AML-193 (cell line): Measurements from ENCODE around the gene GNAO1.

ENCODE experiments used
- DNase-seq, 2 experiments: peaks; one replicate each; lab custom pipeline; 2025; lab: John Stamatoyannopoulos, UW

The GNAO1 gene

DNA sequence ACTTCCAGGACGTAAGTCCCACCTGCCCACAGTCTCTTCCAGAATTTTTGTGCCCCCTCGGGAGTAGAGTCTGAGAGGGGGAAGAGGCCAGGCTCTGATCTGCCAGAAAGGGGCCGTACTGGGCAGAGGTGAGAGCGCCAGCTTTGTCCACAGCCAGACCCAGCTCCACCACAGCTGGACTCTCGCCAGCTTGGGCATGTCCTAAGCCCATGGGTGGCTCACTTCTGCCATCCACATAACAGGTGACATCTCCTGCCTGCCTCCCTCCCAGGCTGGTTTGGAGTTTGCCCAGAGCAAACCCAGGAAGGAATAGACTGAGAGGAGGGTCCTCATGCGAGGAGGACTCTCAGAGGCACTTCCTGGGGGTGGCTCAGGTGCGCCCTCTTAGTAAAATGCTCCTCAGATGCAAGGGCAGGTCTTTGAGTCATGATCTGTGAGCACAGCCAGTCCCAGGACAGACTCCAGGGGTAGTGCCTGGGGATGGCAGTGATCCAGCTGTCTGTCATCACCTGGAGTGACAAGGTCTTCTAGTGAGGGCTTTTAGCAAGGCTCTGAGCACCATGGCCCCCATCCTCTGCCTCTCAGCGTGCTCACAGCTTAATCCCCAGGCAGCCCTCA, 144.9 kb downstream of the GNAO1 start:
- no peak for DNase-seq

DNA sequence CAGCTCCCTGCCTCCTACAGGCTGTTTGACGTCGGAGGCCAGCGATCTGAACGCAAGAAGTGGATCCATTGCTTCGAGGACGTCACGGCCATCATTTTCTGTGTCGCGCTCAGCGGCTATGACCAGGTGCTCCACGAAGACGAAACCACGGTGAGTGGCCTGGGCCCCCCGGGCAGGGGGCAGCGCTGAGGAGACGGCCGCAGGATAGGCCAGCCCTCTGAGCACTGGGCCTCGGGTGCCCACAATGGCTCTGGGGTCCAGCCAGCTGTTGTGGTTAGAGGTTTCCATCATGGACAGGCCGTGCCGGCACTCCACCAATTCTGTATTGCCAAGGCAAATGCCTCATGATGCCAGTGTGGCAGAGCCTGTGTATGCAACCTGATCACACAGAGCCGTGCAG, 145.4 kb downstream of the GNAO1 start:
- no peak for DNase-seq

DNA sequence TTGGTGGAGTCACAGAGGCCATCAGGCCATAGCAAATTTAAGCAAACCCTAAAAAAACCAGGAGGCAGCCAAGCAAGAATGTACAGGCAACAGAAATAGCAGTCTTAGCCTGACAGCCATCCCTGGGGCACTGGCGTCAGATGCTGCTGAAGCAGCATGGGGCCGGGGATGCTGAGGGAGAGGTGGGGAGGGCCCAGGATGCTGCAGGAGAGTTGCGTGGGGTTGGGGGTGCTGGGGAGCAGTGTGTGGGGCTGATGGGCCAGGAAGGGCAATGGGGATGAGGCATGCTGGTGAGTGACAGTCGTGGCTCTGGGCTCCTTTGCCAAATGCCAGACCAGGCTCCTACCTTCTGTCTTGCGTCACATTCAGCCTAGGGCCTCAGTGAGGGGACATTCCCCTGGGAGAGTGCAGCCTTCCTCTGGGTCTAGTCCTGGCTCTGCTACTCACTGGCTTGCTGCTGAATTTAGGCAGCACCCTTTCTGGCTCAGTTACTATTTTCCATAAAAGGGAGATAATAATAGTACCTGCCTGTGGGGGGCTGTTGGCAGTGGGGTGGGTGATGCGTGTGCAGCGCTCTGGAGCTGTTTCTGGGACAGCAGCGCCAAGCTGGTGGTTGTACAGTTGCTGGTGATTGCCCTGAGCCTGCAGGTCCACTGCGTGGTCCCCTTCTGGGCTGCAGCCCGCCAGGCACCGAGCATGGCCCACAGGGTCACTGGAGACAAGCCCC, 146.0 kb downstream of the GNAO1 start:
- no peak for DNase-seq

GRCh38 chr16:56337858-56338325, 146.6 kb downstream of the GNAO1 start:
- DNase-seq: no peak

GRCh38 chr16:56338566-56339318, 147.5 kb downstream of the GNAO1 start:
- DNase-seq: no peak

GRCh38 chr16:56339431-56340195, 148.3 kb downstream of the GNAO1 start:
- DNase-seq: no peak

DNA sequence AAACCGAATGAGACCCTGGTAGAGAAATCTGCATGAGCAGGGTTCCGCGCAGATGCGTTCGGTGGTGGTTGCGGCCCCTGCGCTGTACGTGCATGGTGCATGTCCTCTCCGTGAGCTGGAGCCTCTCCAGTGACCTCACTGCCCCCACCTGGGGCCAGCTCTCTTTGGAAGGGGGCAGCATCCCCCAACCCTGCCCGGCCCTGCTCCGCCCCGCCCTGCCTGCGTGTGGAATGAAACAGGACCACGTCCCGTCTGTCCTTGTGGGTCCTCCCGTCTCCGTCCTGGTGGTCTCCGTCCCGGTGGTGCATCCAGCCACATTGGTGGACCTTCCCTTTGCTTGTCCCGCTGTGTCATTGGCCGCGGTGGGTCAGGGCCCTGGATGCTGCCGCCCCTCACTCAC, 149.1 kb downstream of the GNAO1 start:
- DNase-seq: no peak

- DNase-seq: no peak
Observed at GRCh38 chr16:56340864-56341365, 149.6 kb downstream of the GNAO1 start.

DNA sequence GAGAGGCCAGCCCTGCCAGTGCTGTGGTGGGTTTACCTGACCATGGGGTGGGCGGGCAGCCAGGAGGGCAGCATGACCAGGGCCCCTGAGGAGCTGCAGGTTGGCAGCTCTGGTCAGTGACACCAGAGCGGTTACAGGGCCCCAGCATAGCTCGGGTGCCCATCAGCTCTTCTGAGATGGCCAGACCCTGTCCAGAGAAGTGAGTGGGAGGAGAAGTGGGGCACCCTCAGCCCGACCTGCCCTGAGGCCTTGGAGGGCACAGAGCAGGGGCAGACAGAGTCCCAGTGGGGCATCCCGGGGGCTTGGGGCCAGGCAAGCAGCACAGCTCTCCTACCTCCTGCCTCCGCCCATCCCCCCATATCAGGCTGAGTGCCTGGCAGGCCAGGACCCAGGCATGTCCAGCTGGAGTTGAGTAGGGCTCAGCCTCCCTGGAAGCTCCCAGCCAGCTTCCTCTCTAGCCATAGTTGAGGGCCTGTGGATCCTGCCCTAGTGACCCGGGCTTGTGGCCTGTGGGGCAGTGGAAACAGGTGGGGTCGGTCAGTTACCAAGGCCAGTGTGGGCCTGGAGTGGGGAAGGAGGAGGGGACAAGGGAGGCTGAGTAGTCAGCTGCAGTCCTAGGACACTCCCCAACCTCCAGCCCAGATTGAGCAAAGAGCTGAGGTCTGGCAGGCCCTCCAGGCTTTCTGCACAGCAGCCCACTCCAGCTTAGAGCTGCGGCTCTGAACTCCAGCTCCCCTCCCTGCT, 150.5 kb downstream of the GNAO1 start:
- DNase-seq: no peak

DNA sequence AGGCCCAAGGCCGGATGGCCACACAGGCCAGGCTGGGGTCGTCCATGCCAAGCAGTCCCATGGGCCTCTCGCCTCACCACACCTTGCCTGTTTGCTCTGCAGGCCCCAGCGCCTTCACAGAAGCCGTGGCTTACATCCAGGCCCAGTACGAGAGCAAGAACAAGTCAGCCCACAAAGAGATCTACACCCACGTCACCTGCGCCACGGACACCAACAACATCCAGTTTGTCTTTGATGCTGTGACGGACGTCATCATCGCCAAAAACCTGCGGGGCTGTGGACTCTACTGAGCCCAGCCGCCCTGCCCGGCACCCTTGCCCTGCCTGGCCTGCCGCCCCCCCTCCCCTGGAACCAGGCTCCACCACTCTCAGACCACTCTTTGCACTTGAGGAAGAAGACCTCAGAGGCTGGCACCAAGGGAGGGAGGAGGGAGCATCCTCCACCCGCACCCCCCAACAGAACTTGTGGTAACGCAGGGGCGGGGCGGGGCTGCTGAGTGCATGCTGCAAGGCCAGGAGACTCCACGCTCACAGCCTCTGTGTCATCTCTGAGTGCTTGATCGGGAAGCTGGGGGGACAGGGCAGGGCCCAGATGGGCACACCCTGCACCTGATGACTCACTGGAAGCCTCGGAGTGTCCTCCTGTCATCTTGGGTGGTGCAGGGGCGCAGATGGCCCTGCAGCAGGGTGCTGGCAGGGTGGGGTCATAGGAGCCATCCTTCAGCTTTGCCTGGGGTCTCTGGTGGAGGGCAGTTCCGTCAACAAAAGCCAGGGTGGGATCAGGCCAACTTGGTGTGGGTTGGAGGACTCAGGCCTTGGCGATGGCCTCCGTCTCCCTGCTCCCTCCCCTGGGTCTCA, 152.6 kb downstream of the GNAO1 start:
- no peak for DNase-seq

DNA sequence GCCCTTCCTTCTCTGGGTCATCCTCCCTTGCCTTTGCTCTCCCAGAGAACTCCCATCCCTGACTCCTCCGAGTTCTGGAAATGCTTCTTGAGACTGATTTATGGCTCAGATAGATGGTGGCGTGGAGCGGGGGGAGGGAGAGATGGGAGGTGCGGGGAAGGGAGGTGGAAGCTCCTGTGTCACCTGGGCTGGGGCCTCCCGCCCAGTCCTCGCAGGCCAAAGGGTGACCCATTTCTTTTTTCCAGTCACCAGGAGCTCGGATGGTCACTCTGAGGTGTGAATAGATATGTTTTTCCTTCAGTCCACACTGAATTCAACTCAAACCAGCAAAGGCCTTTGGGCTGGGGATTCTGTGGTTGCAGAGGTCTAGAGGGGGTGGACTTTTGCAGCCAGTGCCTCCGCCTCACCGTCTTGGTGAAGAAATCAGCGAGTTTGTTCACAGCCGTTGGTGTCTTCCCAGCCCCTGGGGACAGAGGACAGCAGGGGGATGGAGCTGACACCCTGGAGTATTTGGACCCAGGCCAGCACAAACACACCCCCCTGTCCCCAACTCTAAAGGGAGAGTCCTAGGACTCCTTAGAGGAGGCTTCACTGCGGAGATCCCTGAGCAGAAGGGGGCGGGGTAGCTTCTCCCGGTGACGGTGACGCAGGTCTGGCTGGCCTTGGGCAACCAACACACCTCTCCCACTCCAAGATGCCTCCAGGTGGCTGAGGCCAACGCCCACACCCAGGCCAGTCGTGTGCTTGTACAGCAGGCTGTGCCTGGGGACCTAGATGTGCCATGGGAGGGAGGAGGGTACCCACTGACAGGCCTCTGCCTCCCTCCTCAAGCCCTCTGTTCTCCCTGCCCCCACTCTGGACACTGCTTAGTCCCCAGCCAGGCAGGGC, 153.5 kb downstream of the GNAO1 start:
- DNase-seq: no peak

DNA sequence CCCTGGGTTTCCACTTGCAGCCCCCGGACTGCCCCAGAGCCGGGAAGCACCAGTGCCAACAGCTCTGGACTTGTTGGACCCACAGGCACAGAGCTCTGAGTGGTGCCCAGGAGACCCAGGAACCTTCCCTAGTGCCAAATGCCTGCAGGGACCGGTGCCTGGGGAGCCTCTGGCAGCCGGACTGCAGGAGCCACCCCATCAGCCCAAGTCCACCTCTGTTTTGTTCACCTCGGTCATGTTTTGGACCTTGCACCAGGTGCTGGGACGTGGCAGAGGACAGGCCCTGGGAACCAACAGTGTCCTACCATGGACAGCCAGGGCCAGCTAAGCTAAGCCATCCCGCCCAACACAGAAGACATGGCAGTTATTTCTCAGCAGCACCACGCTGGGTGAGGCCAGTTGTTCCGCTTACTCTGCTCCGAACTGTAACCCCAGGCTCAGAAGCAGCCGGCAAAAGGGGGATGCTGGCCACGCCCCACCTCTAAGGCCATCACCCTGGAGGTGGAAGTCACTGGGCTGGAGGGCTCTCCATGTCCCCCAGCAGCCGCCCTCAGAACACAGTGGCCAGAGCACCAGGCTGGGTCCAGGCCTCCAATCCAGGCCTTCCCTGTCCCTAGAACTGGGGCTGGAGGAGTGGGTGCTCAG, 154.2 kb downstream of the GNAO1 start:
- no peak for DNase-seq

GRCh38 chr16:56346131-56346890, 155.0 kb downstream of the GNAO1 start:
- DNase-seq: no peak

DNA sequence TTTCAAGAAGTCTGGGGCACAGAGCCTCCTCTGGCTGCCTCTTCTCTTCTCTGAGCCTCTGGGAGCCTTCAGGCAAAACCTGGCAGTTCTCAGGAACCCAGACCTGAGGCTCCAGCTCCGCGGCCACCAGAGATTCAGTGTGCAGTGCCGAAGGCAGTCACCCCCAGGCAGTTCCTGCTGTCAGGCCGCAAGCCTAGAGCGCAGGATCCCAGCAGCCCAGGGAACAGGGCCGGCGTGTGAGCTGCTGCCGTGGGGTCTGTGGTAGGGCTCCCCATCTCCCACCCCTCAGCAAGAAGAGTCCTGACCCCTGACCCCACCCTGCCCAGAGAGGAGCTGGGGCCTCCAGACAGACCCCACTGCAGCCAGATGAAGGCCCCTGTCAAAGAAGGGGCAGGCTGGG, 155.9 kb downstream of the GNAO1 start:
- no peak for DNase-seq

- no peak for DNase-seq
Observed at GRCh38 chr16:56347670-56348069, 156.4 kb downstream of the GNAO1 start.

DNA sequence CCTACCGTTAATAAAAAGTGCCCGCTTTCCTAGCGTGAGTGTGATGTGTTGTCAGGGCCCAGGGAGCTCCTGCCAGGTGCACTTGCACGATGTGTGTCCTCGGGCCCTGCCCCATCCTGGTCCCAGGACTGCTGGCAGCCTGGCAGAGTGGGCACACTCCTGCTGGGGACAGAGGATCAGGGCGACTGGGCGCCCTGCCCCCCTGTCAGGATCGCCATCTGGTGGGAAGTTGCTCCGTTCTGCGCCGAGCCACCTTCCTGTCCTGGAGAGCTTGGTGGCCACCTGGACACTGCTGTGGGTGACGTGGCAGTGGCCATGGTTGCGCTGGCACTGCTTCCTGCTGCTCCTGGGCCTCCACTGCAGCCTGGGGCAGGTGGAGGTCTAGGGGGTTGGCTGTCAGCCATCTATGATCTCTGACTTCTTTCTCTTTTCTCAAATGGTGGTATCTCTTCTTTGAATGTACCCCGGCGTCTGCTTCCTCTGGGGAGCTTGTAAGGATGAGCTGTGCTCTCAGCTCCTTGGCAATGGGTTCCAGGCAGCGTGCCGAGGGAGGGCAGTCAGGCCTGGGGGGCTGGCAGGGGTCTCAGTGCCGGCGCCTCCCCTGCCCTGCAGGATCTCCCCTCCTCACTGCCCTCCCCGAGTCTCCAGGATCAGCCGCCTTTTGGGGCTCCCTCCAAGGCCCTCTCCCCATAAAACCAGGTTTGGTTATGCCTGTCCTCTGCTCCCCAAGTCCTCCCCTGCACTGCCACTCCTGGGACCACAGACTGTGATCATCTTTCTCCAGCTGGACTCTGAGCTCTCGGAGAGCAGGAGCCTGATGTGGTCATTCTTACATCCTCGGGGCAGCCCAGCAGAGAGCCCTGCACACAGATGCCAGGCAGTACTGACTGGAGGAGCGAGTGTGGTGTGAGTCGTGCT, 157.1 kb downstream of the GNAO1 start:
- peak; percentile 77 to 96 for DNase-seq

GRCh38 chr16:56349086-56349415, 157.8 kb downstream of the GNAO1 start:
- DNase-seq: no peak
